ENCODE data around the gene GALNT13.

The GALNT13 gene

GRCh38 chr2:153946036-153946435, 74.3 kb downstream of the GALNT13 start:
- no peak for DNase-seq

- no peak for DNase-seq
Measured at GRCh38 chr2:153953761-153954160, 82.0 kb downstream of the GALNT13 start.

GRCh38 chr2:153963256-153963655, 91.5 kb downstream of the GALNT13 start:
- DNase-seq = no peak

- DNase-seq = no peak
Measured at GRCh38 chr2:153967248-153967973, 95.7 kb downstream of the GALNT13 start.

GRCh38 chr2:153971250-153971649, 99.5 kb downstream of the GALNT13 start:
- DNase-seq = no peak

GRCh38 chr2:153971855-153972254, 100.1 kb downstream of the GALNT13 start:
- DNase-seq = no peak

- no peak for DNase-seq
Measured at GRCh38 chr2:153972412-153972811, 100.7 kb downstream of the GALNT13 start.

GRCh38 chr2:153986488-153987229, 114.9 kb downstream of the GALNT13 start:
- no peak for DNase-seq

GRCh38 chr2:153990771-153991170, 119.0 kb downstream of the GALNT13 start:
- no peak for DNase-seq

GRCh38 chr2:154013514-154013913, 141.8 kb downstream of the GALNT13 start:
- DNase-seq = no peak

GRCh38 chr2:154015233-154015632, 143.5 kb downstream of the GALNT13 start:
- DNase-seq = no peak

GRCh38 chr2:154029504-154029903, 157.8 kb downstream of the GALNT13 start:
- DNase-seq = no peak

GRCh38 chr2:154032220-154032619, 160.5 kb downstream of the GALNT13 start:
- no peak for DNase-seq

- DNase-seq = no peak
Measured at GRCh38 chr2:154046493-154046892, 174.8 kb downstream of the GALNT13 start.

- DNase-seq = no peak
Measured at GRCh38 chr2:154048905-154049304, 177.2 kb downstream of the GALNT13 start.

- DNase-seq = no peak
Measured at GRCh38 chr2:154049561-154049960, 177.8 kb downstream of the GALNT13 start.

GRCh38 chr2:154067124-154067523, 195.4 kb downstream of the GALNT13 start:
- DNase-seq = no peak

- no peak for DNase-seq
Measured at GRCh38 chr2:154078926-154079325, 207.2 kb downstream of the GALNT13 start.

- no peak for DNase-seq
Measured at GRCh38 chr2:154092571-154092970, 220.8 kb downstream of the GALNT13 start.

GRCh38 chr2:154093856-154094255, 222.1 kb downstream of the GALNT13 start:
- DNase-seq = no peak

- DNase-seq = no peak
Measured at GRCh38 chr2:154097833-154098398, 226.2 kb downstream of the GALNT13 start.

- no peak for DNase-seq
Measured at GRCh38 chr2:154120706-154121105, 249.0 kb downstream of the GALNT13 start.

GRCh38 chr2:154125891-154126290, 254.2 kb downstream of the GALNT13 start:
- DNase-seq = no peak

GRCh38 chr2:154130821-154131220, 259.1 kb downstream of the GALNT13 start:
- DNase-seq = no peak

All from activated effector memory CD4-positive, alpha-beta T cell treated with Interleukin-2 at 50 U/mL for 16 hours (primary cell).